Caki2 (cell line): ENCODE measurements around the gene TAF8. TPM values are rescaled to one million over a fixed set of nuclear protein-coding genes. Genes with fewer than 3 reads are reported as not detected.

Experiments used
- DNase-seq: peaks from one replicate; pipeline ENCODE4 v3.0.0-alpha.2; 2015; ENCODE audit warnings: low read depth
- in situ Hi-C: cut with HindIII; loops from 2 replicates; pipeline ENCODE4 v1.10.0; 2016; ENCODE audit warnings: low sequenced_read_pairs, low pct_unique_long_range_greater_than_20kb, mixed read lengths
- total RNA-seq: library from RNA; depleted of rRNA; stranded (reverse); fragments of >200 nt; shearing (Covaris generic); gene quantifications from 2 replicates; pipeline ENCODE4 v1.2.3, GENCODE V29; 2014; ENCODE audit warnings: low replicate concordance

TAF8 gene
- total RNA-seq, 1 experiment from 2014 or later, result 20.3 TPM

GRCh38 chr6:42105156-42105648, 54.9 kb downstream of the TAF8 start:
- no peak for DNase-seq
- in situ Hi-C loops, result no loop called here

DNA sequence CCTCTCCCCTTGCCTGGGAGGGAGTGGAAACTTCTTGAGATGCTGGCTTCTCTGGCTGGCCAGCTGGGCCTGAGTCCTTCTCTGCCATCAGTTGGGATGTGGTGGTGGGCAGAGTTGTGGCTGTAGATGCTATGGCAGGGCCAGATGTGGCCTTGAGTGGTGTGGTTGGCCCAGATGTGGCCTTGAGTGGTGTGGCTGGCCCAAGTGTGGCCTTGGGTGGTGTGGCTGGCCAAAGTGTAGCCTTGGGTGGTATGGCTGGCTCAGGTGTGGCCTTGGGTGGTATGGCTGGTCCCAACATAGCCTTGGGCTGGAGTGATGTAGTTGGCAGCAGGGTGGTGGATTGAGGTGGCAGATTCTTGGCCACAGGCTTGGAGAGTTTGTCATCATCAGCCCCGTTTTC, 55.4 kb downstream of the TAF8 start:
- in situ Hi-C loops, result no loop called here
- no peak for DNase-seq

DNA sequence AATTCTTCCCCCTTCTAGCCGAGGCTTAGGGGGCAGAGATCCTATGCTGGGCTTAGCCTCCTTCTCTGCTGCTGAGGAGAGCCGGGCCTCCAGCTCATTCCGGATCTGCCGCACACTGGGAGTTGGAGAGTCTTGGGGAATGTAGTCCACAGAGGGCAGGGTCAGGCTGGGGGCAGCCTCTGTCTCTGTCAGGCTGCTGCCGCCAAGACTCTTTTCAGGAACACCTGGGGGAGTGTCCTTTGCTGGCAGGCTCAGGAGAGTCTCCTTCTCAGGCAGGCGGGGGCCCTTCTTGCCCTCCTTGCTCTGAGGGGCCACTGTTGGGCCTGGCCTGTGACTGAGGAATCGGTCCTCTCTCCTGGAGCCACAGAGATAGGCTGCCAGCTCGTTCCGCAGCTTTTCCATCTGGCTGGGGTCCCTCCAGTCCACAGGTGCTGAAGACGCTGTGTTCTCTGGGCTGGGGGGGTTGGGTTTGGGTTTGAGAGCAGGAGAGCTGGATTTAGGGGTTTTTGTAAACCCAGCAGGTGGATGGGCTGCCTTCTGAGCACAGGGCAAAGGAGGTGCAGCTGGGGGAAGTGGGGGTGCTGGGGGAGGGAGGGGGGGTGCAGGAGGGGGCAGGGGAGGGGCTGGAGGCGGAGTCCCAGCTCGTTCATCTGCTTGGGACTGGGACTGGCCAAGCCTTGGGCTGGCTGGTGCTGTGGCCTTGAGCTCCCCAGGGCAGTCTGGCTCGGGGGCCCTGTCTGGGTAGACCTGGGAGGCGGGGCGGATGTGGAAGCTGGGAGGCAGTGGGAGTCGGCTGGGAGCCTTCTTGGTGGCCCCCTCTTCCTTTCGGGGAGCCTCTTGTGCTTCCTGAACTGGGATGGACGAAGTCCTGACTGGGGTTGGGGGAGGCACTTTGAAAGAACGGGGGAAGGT, 56.0 kb downstream of the TAF8 start:
- DNase-seq, result no peak
- in situ Hi-C loops, result no loop called here

DNA sequence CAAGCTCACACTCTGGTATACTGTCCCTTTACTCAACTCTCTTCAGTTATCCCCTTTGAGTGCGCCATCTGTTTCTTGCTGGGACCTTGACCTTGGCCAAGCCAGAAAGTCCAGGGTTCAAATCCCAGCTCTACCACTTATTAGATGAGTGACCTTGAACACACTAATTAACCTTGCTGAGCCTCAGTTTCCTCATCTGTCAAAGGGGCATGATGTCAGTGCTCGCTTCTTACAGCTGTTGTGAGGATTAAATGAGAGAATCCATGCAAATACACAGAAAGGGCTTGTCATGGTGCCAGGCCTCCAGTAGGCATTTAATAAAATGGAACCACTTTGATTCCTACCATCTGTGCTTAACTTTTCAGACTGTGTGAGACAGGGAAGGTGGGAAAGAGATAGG, 57.7 kb downstream of the TAF8 start:
- in situ Hi-C loops, result no loop called here
- DNase-seq, result no peak

- in situ Hi-C loops, result no loop called here
- no peak for DNase-seq
These were observed 60.4 kb downstream of the TAF8 start for GRCh38 chr6:42110683-42111082.

GRCh38 chr6:42112351-42112750, 62.0 kb downstream of the TAF8 start:
- in situ Hi-C loops, result no loop called here
- no peak for DNase-seq

DNA sequence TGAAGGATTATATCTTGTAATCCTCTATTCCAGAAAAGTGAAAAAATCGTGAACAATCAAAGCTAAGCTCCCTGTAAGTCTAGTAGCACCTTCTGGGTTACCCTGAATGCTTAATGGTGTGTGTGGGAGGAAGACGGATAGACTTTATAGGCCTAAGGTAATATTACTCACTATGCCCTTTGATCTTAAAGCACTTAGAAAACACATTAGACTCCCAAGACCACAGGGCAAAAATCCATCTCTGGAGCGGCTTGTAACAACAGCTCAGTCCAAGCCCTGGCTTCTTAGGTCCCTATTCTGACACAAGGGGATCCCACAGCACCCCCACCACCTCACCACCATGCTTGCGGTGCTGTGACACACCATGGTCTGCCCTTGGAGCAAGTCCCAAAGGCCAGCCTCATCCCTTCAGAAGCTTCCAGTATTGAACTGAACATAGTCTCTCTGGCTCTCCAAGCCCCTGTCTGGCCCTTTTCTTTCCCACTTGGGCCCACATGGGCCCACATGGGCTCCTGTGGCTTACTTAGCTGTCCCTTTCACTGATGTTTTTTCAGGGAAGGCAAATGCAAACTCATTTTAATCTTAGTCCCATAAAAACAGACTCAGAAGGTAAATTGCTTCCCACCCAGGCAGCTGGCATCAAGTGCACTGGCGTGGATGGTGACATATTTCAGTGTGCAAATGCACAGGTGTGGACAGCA, 63.8 kb downstream of the TAF8 start:
- in situ Hi-C loops, result no loop called here
- peak; percentile 75 for DNase-seq

DNA sequence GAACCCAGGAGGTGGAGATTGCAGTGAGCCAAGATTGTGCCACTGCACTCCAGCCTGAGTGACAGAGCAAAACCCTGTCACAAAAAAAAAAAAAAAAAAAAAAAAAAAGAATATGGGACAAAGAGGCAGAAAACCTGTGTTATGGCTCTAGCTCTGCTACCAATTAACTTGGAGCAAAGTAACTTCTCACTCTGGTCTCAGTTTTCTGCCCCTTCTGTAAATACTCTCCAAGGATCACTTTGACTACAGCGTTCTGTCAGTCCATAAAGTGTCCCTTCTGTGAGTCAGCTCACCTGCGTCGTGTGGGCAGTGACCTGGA, 67.5 kb downstream of the TAF8 start:
- in situ Hi-C loops, result no loop called here
- DNase-seq, result no peak

GRCh38 chr6:42118162-42119001, 68.1 kb downstream of the TAF8 start:
- peak; percentile 93 for DNase-seq
- in situ Hi-C loops, result no loop called here

DNA sequence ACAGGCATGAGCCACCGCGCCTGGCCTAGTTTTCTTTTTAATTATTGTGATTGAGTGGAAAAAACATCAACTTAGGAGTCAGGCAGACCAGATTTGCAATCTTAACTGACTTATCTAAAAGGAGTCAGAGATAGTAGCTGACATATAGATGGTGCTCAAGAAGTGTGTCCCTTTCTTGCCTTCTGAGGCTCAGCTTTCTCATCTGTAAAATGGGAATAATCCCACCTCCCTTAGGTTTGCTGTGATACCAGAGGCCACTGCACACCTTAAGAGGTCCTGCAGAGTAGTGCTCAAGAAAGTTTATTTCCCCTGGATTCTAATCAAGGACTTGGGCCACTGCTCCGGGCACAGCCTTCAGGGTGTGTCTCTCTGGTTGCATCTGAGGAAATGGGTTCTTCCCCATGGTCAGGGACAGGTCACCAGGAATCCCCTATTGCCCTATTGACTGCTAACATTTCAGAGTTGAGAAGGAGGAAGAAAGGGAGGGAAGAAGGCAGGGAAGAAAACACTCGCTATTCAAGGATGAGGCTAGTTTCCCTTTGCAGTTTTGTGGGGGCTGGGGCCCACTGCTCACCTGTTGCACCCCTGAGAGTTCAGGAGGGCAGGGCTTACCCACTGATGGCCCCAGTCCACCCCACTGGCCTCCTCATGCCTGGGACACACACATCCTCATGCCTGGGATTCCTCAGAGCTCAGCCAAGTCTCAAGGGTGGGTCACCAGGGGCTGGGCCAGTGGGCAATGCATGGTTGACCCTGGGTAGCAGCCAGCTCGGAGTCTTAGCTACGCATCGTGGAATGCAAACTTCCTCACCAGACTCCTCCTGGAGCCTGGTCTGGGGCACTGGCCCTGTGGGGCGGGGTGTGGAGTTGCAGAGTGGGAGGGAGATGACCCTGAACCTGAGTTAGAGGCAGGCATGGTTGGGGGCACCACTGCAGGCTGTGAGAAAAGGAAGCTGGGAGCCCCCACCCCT, 70.9 kb downstream of the TAF8 start:
- in situ Hi-C loops, result no loop called here
- DNase-seq, result peak; percentile 91

DNA sequence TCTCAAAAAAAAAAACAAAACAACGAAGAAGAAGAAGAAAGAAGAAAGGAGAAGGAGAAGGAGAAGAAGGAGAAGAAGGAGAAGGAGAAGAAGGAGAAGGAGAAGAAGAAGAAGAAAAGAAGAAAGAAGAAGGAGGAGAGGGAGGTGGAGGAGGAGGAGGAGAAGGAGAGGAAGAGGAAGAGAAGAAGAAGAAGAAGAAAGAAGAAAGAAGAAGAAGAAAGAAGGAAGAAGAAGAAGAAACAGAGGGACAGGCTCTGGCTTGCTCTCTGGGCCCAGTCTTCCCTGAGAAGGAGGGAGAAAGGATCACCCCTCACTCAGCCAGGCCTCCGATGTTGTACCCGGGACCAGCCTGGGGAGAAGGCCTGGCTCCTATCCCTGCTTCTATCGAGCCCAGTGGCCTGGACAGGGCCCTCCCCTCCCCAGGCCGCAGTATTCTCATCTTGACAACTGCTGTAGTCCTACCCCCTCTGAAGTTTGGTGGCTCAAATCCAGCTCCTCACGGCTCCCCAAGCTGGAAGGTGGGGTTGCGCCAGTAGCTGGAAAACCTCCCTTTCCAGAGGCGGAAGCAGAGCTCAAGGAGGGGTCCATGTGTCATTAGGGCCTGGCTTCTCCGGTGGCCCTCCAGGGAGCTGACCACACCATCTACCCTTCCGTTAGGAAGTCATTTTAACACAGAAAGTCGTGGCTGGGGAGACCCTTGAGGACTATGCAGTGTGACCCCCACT, 73.2 kb downstream of the TAF8 start:
- no peak for DNase-seq
- in situ Hi-C loops, result no loop called here

- no peak for DNase-seq
- in situ Hi-C loops, result no loop called here
These were observed 74.0 kb downstream of the TAF8 start for GRCh38 chr6:42124223-42124836.

DNA sequence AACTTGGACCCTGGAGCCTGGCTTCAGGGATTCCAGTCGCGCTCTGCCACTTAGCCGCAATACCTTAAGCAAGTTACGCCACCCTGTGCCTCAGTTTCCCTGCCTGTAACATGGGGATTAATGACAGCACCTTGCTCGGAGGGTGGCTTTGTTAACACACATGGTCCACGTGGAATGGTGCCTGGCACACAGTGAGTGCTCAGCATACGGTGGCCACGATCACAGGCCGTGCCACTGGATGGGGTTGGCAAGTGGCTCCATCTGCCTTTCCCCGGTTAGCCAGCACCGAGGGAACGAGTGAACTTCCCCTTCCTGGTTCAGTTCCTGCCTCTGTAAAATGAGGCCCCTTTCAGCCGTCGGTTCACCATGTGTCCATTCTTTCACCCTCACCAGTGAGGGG, 74.9 kb downstream of the TAF8 start:
- no peak for DNase-seq
- in situ Hi-C loops, result no loop called here

- in situ Hi-C loops, result no loop called here
- no peak for DNase-seq
These were observed 75.3 kb downstream of the TAF8 start for GRCh38 chr6:42125663-42126062.

GRCh38 chr6:42128460-42129359, 78.4 kb downstream of the TAF8 start:
- no peak for DNase-seq
- in situ Hi-C loops, result no loop called here

GRCh38 chr6:42129360-42129676, 79.0 kb downstream of the TAF8 start:
- in situ Hi-C loops, result no loop called here
- DNase-seq, result no peak
